ENCODE results near the gene ODF4. TPM values are rescaled to one million over a fixed set of nuclear protein-coding genes. Genes with fewer than 3 reads are reported as not detected.
"Not testable (repeated sequence)": the region's sequence is repeated elsewhere in the genome, so short reads cannot be mapped to it uniquely, and the experiment has no call there.

Gene ODF4
- total RNA-seq, 1 donor, result not detected

GRCh38 chr17:8371786-8372185 lies 32.1 kb downstream of the ODF4 start:
- H2AFZ ChIP-seq (ENCODE audit: low read length), result no peak overlapping the region
- no peak for DNase-seq (ENCODE audit: insufficient read length, low spot score, missing footprints)
- no peak overlapping the region for H3K4me3 ChIP-seq (ENCODE audit: insufficient read depth, low read length)
- H3K27me3 ChIP-seq (ENCODE audit: insufficient read depth, low read length), result no peaks in the 10 kb centered on the region
- no peak overlapping the region for H3K4me2 ChIP-seq (ENCODE audit: insufficient read depth, low read length)
- H3K9me3 ChIP-seq (ENCODE audit: low read depth, low read length), result no peaks in the 10 kb centered on the region
- peaks cover 5% of the 10 kb centered on the region for H3K79me2 ChIP-seq (ENCODE audit: insufficient read depth, low read length)
- H4K20me1 ChIP-seq (ENCODE audit: insufficient read depth, low read length), result no peaks in the 10 kb centered on the region
- TF ChIP-seq CTCF (IDR thresholded peaks at IDR 0.05; ENCODE audit: extremely low read depth, low read depth, low read length), result no peak
- peaks cover 19% of the 10 kb centered on the region for H3K36me3 ChIP-seq (ENCODE audit: insufficient read depth, low read length)
- H3K27ac ChIP-seq (ENCODE audit: low read depth, low read length), result no peak overlapping the region
- H3K4me1 ChIP-seq (ENCODE audit: insufficient read depth, low read length), result peaks cover 9% of the 10 kb centered on the region

- Histone ChIP-seq H2AFZ (ENCODE audit: low read length) (no peak overlapping the region), H3K4me2 (ENCODE audit: insufficient read depth, low read length) (no peak overlapping the region), H3K4me3 (ENCODE audit: insufficient read depth, low read length) (no peak overlapping the region), H3K79me2 (ENCODE audit: insufficient read depth, low read length) (peaks cover 5% of the 10 kb centered on the region), H3K9me3 (ENCODE audit: low read depth, low read length) (no peaks in the 10 kb centered on the region), H3K36me3 (ENCODE audit: insufficient read depth, low read length) (peaks cover 24% of the 10 kb centered on the region), H3K27ac (ENCODE audit: low read depth, low read length) (no peak overlapping the region), H3K4me1 (ENCODE audit: insufficient read depth, low read length) (peaks cover 10% of the 10 kb centered on the region), H3K27me3 (ENCODE audit: insufficient read depth, low read length) (no peaks in the 10 kb centered on the region), H4K20me1 (ENCODE audit: insufficient read depth, low read length) (no peaks in the 10 kb centered on the region)
- no peak for TF ChIP-seq CTCF (IDR thresholded peaks at IDR 0.05; ENCODE audit: extremely low read depth, low read depth, low read length)
- no peak for DNase-seq (ENCODE audit: insufficient read length, low spot score, missing footprints)
Observed at GRCh38 chr17:8372422-8372821, 32.8 kb downstream of the ODF4 start.

GRCh38 chr17:8373856-8374255 lies 34.2 kb downstream of the ODF4 start:
- not testable (repeated sequence) for H3K27ac ChIP-seq (ENCODE audit: low read depth, low read length); H3K4me2 ChIP-seq (ENCODE audit: insufficient read depth, low read length); H3K4me3 ChIP-seq (ENCODE audit: insufficient read depth, low read length); H2AFZ ChIP-seq (ENCODE audit: low read length); H4K20me1 ChIP-seq (ENCODE audit: insufficient read depth, low read length); H3K9me3 ChIP-seq (ENCODE audit: low read depth, low read length); H3K27me3 ChIP-seq (ENCODE audit: insufficient read depth, low read length); H3K79me2 ChIP-seq (ENCODE audit: insufficient read depth, low read length); DNase-seq (ENCODE audit: insufficient read length, low spot score, missing footprints)
- Histone ChIP-seq H3K4me1 (ENCODE audit: insufficient read depth, low read length) (peaks cover 10% of the 10 kb centered on the region), H3K36me3 (ENCODE audit: insufficient read depth, low read length) (peaks cover 37% of the 10 kb centered on the region)

- peaks cover 17% of the 10 kb centered on the region for H4K20me1 ChIP-seq (ENCODE audit: insufficient read depth, low read length)
- peak overlapping the region; percentile 85 for H3K4me3 ChIP-seq (ENCODE audit: insufficient read depth, low read length)
- H2AFZ ChIP-seq (ENCODE audit: low read length), result peak overlapping the region; percentile 69
- H3K79me2 ChIP-seq (ENCODE audit: insufficient read depth, low read length), result peaks cover 25% of the 10 kb centered on the region
- H3K9me3 ChIP-seq (ENCODE audit: low read depth, low read length), result no peaks in the 10 kb centered on the region
- TF ChIP-seq CTCF (IDR thresholded peaks at IDR 0.05; ENCODE audit: extremely low read depth, low read depth, low read length), result no peak
- no peaks in the 10 kb centered on the region for H3K27me3 ChIP-seq (ENCODE audit: insufficient read depth, low read length)
- peaks cover 40% of the 10 kb centered on the region for H3K36me3 ChIP-seq (ENCODE audit: insufficient read depth, low read length)
- H3K27ac ChIP-seq (ENCODE audit: low read depth, low read length), result peak overlapping the region; percentile 63
- H3K4me2 ChIP-seq (ENCODE audit: insufficient read depth, low read length), result peak overlapping the region; percentile 94
- peaks cover 17% of the 10 kb centered on the region for H3K4me1 ChIP-seq (ENCODE audit: insufficient read depth, low read length)
- DNase-seq (ENCODE audit: insufficient read length, low spot score, missing footprints), result peak; percentile 88
Observed at GRCh38 chr17:8375738-8376259, 36.2 kb downstream of the ODF4 start.
